Activated naive CD4-positive, alpha-beta T cell treated with anti-CD3 and anti-CD28 coated beads, Interleukin-2, amount 50 U/mL, for 24 hours (primary cell): ENCODE data around the gene RER1.

Experiments
- H3K27ac Mint-ChIP-seq: one replicate; pipeline ENCODE4 v1.8.0; 2021; ENCODE audit warnings: mild to moderate bottlenecking, mixed read lengths
- H3K27me3 Mint-ChIP-seq: one replicate; pipeline ENCODE4 v1.8.0; 2021; ENCODE audit warnings: mixed read lengths
- H3K36me3 Mint-ChIP-seq: one replicate; pipeline ENCODE4 v1.8.0; 2021; ENCODE audit warnings: mixed read lengths
- H3K4me1 Mint-ChIP-seq: one replicate; pipeline ENCODE4 v1.8.0; 2021; ENCODE audit warnings: mixed read lengths
- H3K4me3 Mint-ChIP-seq: one replicate; pipeline ENCODE4 v1.8.0; 2021; ENCODE audit warnings: mild to moderate bottlenecking, mixed read lengths
- H3K9me3 Mint-ChIP-seq: one replicate; pipeline ENCODE4 v1.8.0; 2021; ENCODE audit warnings: mixed read lengths

Gene RER1

GRCh38 chr1:2415801-2416208 is 24.2 kb downstream of the RER1 start:
- Mint-ChIP-seq H3K27me3 (no peaks in the 10 kb centered on the region), H3K36me3 (no peaks in the 10 kb centered on the region), H3K4me3 (peak overlapping the region; percentile 85), H3K4me1 (peaks cover 32% of the 10 kb centered on the region), H3K27ac (peak overlapping the region; percentile 19), H3K9me3 (no peaks in the 10 kb centered on the region)

- Mint-ChIP-seq H3K27me3 (no peaks in the 10 kb centered on the region), H3K36me3 (no peaks in the 10 kb centered on the region), H3K4me1 (peaks cover 32% of the 10 kb centered on the region), H3K9me3 (no peaks in the 10 kb centered on the region), H3K4me3 (peak overlapping the region; percentile 85), H3K27ac (peak overlapping the region; percentile 94)
Measured at GRCh38 chr1:2416403-2416802, 24.8 kb downstream of the RER1 start.

GRCh38 chr1:2417083-2417832 is 25.6 kb downstream of the RER1 start:
- Mint-ChIP-seq H3K4me1 (peaks cover 32% of the 10 kb centered on the region), H3K27ac (peak overlapping the region; percentile 62), H3K27me3 (no peaks in the 10 kb centered on the region), H3K36me3 (no peaks in the 10 kb centered on the region), H3K4me3 (peak overlapping the region; percentile 85), H3K9me3 (no peaks in the 10 kb centered on the region)

- H3K27ac Mint-ChIP-seq, result no peak overlapping the region
- H3K27me3 Mint-ChIP-seq, result no peaks in the 10 kb centered on the region
- H3K9me3 Mint-ChIP-seq, result no peaks in the 10 kb centered on the region
- H3K36me3 Mint-ChIP-seq, result no peaks in the 10 kb centered on the region
- H3K4me1 Mint-ChIP-seq, result peaks cover 32% of the 10 kb centered on the region
- H3K4me3 Mint-ChIP-seq, result no peak overlapping the region
Measured at GRCh38 chr1:2417833-2418225, 26.2 kb downstream of the RER1 start.

- Mint-ChIP-seq H3K27ac (peak overlapping the region; percentile 46), H3K4me1 (peaks cover 32% of the 10 kb centered on the region), H3K27me3 (no peaks in the 10 kb centered on the region), H3K36me3 (no peaks in the 10 kb centered on the region), H3K9me3 (no peaks in the 10 kb centered on the region), H3K4me3 (no peak overlapping the region)
Measured at GRCh38 chr1:2418791-2419320, 27.2 kb downstream of the RER1 start.

GRCh38 chr1:2419416-2419815 is 27.8 kb downstream of the RER1 start:
- H3K4me3 Mint-ChIP-seq, result no peak overlapping the region
- H3K27ac Mint-ChIP-seq, result no peak overlapping the region
- no peaks in the 10 kb centered on the region for H3K36me3 Mint-ChIP-seq
- H3K9me3 Mint-ChIP-seq, result no peaks in the 10 kb centered on the region
- peaks cover 27% of the 10 kb centered on the region for H3K4me1 Mint-ChIP-seq
- no peaks in the 10 kb centered on the region for H3K27me3 Mint-ChIP-seq

GRCh38 chr1:2422523-2422922 is 30.9 kb downstream of the RER1 start:
- Mint-ChIP-seq H3K27me3 (no peaks in the 10 kb centered on the region), H3K9me3 (no peaks in the 10 kb centered on the region)

GRCh38 chr1:2425892-2426291 is 34.3 kb downstream of the RER1 start:
- Mint-ChIP-seq H3K9me3 (no peaks in the 10 kb centered on the region), H3K36me3 (no peaks in the 10 kb centered on the region), H3K4me1 (no peaks in the 10 kb centered on the region), H3K27ac (no peak overlapping the region), H3K27me3 (no peaks in the 10 kb centered on the region), H3K4me3 (no peak overlapping the region)

More at GRCh38 chr1:2422523-2422922, 30.9 kb downstream of the RER1 start:
- Mint-ChIP-seq H3K4me1 (no peaks in the 10 kb centered on the region), H3K4me3 (no peak overlapping the region), H3K27ac (no peak overlapping the region), H3K36me3 (no peaks in the 10 kb centered on the region)

GRCh38 chr1:2426540-2426939 is 34.9 kb downstream of the RER1 start:
- Mint-ChIP-seq H3K27ac (no peak overlapping the region), H3K4me1 (no peaks in the 10 kb centered on the region), H3K36me3 (no peaks in the 10 kb centered on the region), H3K4me3 (no peak overlapping the region), H3K27me3 (no peaks in the 10 kb centered on the region), H3K9me3 (no peaks in the 10 kb centered on the region)

- H3K27ac Mint-ChIP-seq, result no peak overlapping the region
- H3K27me3 Mint-ChIP-seq, result no peaks in the 10 kb centered on the region
- H3K4me3 Mint-ChIP-seq, result no peak overlapping the region
- no peaks in the 10 kb centered on the region for H3K4me1 Mint-ChIP-seq
- no peaks in the 10 kb centered on the region for H3K36me3 Mint-ChIP-seq
- no peaks in the 10 kb centered on the region for H3K9me3 Mint-ChIP-seq
Measured at GRCh38 chr1:2427051-2427450, 35.4 kb downstream of the RER1 start.

GRCh38 chr1:2427976-2428375 is 36.3 kb downstream of the RER1 start:
- H3K4me1 Mint-ChIP-seq, result no peaks in the 10 kb centered on the region
- no peaks in the 10 kb centered on the region for H3K27me3 Mint-ChIP-seq
- no peak overlapping the region for H3K4me3 Mint-ChIP-seq
- H3K9me3 Mint-ChIP-seq, result no peaks in the 10 kb centered on the region
- H3K27ac Mint-ChIP-seq, result no peak overlapping the region
- H3K36me3 Mint-ChIP-seq, result no peaks in the 10 kb centered on the region

GRCh38 chr1:2428490-2428889 is 36.8 kb downstream of the RER1 start:
- no peaks in the 10 kb centered on the region for H3K27me3 Mint-ChIP-seq
- H3K36me3 Mint-ChIP-seq, result no peaks in the 10 kb centered on the region
- no peak overlapping the region for H3K4me3 Mint-ChIP-seq
- no peak overlapping the region for H3K27ac Mint-ChIP-seq
- no peaks in the 10 kb centered on the region for H3K4me1 Mint-ChIP-seq
- no peaks in the 10 kb centered on the region for H3K9me3 Mint-ChIP-seq

- Mint-ChIP-seq H3K4me3 (no peak overlapping the region), H3K27ac (no peak overlapping the region), H3K4me1 (no peaks in the 10 kb centered on the region), H3K36me3 (no peaks in the 10 kb centered on the region), H3K27me3 (no peaks in the 10 kb centered on the region), H3K9me3 (no peaks in the 10 kb centered on the region)
Measured at GRCh38 chr1:2429780-2430591, 38.3 kb downstream of the RER1 start.

- no peaks in the 10 kb centered on the region for H3K27me3 Mint-ChIP-seq
- no peak overlapping the region for H3K27ac Mint-ChIP-seq
- H3K9me3 Mint-ChIP-seq, result no peaks in the 10 kb centered on the region
- no peaks in the 10 kb centered on the region for H3K36me3 Mint-ChIP-seq
- no peak overlapping the region for H3K4me3 Mint-ChIP-seq
- no peaks in the 10 kb centered on the region for H3K4me1 Mint-ChIP-seq
Measured at GRCh38 chr1:2430592-2430973, 38.9 kb downstream of the RER1 start.

GRCh38 chr1:2431103-2431502 is 39.5 kb downstream of the RER1 start:
- no peaks in the 10 kb centered on the region for H3K36me3 Mint-ChIP-seq
- H3K27me3 Mint-ChIP-seq, result no peaks in the 10 kb centered on the region
- H3K27ac Mint-ChIP-seq, result no peak overlapping the region
- H3K4me3 Mint-ChIP-seq, result no peak overlapping the region
- no peaks in the 10 kb centered on the region for H3K4me1 Mint-ChIP-seq
- H3K9me3 Mint-ChIP-seq, result no peaks in the 10 kb centered on the region

GRCh38 chr1:2431518-2431917 is 39.9 kb downstream of the RER1 start:
- H3K4me3 Mint-ChIP-seq, result no peak overlapping the region
- no peaks in the 10 kb centered on the region for H3K27me3 Mint-ChIP-seq
- H3K9me3 Mint-ChIP-seq, result no peaks in the 10 kb centered on the region
- H3K27ac Mint-ChIP-seq, result no peak overlapping the region
- no peaks in the 10 kb centered on the region for H3K4me1 Mint-ChIP-seq
- no peaks in the 10 kb centered on the region for H3K36me3 Mint-ChIP-seq
